Cerebellar cortex (tissue), 1 donor: ENCODE results near the gene GAS2L3.
A peak's percentile ranks its signal among the peaks of the same experiment; 100 is the strongest.
"Not testable (repeated sequence)": the region's sequence is repeated elsewhere in the genome, so short reads cannot be mapped to it uniquely, and the experiment has no call there.

Experiments used
- DNase-seq: peaks from one replicate; pipeline ENCODE4 v3.0.0-alpha.2; 2015; ENCODE audit warnings: low spot score

The GAS2L3 gene

DNA sequence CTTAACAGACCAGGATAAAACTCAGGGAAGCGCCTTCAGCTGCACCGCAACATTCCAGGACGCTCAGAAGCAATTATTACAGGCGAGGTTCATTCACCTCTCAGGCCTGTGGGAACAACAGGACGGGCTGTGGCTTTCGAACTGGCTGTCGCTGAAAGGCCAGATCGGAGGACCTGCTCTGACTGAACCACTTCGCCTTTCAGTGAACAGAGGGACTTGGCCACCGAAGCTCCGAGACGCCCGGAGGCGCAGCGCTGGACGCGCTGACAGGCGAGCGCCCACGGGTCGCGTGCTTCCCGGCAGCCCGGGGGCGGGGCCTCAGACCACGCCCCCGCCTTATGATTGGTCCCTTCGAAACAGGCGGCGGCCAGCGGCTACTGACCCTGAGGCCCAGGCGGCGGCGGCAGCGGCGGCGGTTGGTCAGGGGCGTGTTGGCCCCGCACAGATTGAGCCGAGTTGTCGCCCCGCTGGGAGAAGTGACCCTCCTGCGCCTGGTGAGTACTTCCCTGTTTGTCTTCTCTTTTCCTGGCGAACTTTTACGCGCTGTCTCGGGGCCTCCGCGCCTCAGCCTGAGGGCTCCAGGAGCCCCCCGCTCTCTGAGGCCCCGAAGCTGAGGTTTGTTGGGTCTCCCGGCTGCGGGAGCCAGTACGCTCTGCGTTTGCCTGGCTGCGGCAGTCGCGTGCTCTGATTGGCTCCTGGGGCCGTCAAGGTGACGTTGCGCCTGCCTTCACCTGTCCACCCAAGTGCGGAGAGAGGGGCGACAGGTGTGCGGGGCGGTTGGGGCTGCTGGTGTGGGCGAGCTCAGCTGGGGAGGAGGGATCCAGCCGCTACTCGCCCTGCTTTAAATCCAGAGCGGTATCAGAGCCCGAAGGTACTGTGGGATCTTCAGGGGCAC lies at the start of gene GAS2L3:
Gene GAS2L3 (plus strand): TSS at position 393 of the 895 bp plus-strand sequence. CDS start 21,221 bp downstream, outside the sequence.
- DNase-seq, result peak; percentile 73

DNA sequence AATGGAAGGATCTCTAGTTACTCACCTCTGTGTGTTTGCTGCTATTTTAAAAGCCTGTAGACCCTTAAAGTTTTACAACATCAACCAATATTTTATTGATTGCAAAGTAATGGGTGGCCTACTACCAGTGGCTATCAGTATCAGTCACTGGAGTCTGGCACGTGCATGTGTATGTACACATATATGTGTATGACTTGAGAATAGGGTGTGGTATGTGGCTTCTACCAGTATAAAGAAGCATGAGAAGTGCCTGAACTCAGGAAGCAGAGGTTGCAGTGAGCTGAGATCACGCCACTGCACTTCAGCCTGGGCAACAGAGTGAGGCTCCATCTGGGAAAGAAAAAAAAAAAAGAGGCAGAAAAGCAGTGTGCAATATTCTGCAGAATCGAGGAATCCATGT lies 45.5 kb upstream of the GAS2L3 start:
- DNase-seq, result no peak

DNA sequence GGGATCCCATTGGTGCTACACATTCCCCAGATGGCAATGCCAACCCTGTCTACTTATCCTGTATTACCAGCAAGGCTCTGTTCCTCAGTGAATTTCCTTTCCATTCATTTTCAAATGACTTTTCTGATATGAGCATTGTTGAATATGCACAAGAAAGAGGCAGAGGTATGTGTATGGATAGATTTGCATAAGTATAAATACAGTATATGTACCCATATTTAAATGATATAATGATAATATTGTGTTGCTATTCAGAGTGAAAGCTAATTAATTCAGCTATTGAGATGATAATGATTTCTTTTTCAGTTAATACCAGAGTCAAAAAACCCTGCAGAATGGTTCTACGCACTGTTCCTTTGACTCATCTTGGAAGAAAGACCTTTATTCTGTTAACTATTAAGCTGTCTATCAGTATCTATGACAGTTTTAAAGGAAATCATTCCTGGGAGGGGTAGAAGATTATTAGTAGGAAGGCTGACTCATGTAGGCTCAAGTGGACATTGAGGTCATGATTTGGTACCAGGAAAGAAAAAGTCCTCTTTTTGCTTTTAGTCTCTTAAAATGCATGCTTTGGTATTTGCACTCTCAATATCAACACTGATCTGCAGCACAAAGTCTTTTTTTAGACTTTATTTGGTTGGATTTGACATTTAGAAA lies 44.9 kb upstream of the GAS2L3 start:
- DNase-seq, result no peak

DNA sequence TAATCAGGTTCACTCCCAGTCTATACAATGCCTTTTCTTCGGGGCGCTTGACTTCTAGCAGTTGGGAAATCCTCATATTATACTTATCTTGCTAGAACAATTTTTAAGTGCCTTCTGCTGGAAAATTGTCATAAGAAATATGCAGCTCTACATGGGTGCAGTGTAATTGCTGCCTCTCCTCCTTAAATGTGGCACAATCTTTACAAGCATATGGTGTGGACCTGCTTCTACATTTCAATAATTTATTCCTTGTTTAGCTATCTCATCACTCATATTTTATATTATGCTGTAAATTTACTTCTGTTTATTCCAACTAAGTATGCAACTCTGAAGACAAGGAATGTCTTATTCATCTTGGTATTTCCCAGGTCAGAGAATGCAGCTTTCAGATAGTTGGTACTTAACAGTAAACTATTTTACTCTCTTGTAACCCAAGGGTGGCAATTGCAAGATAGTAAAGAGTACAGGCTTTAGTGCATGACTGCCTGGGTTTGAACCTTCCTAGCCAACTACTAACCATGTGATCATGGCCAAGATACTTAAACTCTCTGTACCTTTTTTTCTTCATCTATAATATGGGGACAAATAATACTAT lies 43.6 kb upstream of the GAS2L3 start:
- DNase-seq, result no peak

DNA sequence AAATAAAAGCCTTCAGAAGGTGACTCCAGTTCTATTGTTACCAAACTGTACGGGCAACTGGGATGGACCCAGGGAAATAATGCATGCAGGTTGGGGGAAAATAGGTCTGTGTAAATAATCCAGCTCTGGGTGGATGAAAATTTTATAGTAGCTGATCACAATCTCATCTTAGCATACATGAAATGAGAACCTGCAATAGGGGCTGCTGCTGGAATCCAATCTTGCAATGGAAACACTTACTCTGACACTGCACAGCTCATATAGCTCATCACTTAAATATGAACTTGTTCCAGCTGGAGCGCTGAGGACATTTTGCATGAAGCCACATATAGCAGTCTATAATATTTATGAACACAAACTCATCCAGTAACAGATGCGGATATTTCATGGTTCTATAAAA lies 40.1 kb upstream of the GAS2L3 start:
- DNase-seq, result no peak

DNA sequence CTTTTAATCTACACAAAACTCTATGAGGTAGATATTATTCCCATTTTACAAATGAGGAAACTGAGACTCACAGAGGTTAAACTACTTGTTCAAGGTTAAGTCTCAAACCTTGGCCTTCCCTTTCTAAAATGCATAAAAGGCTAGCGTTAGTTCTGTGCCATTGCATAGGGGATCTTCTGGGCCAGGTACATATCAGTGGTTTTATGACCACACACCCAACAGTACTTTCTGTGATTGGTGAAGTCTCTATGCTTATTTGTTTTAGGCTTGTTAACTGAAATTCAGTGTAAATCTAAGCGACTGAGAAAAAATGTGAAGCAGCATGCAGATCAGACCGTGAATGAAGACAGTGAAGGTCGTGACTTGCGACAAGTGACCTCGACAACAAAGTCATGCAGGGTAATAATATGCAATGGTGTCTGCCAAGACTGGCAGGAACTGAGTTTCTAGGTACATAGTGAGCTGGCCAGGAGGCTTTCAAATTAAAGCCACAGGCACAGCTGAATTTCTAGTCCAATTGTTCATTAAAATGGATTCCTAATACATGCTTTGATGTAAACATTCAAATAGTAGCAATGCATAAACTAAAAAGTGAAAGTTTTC lies 38.8 kb upstream of the GAS2L3 start:
- no peak for DNase-seq

DNA sequence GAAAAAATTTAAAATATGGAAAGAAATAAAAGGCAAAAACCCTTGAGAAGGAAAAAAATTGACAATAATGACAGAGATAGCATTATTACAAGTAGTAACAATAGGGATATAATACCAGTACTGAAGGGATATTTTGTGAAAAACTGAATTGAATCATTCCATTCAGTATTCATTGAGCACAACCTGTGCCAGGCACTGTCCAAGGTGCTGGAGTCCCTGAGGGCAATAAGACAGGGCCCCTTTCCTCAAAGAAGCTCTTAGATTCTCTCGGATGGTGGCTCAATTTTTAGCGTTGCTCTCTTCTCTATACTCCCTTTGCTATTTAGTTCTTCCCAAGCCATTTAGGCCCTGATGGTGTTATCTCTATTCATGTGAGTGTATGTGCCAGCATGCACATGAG lies 34.3 kb upstream of the GAS2L3 start:
- no peak for DNase-seq

DNA sequence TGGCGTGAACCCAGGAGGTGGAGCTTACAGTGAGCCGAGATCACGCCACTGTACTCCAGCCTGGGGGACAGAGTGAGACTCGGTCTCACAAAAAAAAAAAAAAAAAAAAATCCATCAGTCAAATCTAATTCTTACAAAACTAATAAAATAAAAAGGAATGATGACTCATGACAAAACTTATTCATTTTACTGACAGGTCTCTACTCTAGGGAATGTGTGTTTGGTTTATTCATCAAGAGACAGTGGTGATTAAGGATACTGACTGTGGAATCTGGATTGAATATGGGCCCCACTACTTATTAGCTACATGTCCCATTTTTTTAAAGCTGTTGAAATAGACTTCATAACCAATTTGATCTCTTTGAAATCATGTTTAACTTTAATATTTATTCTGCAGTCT lies 29.3 kb upstream of the GAS2L3 start:
- DNase-seq, result no peak

DNA sequence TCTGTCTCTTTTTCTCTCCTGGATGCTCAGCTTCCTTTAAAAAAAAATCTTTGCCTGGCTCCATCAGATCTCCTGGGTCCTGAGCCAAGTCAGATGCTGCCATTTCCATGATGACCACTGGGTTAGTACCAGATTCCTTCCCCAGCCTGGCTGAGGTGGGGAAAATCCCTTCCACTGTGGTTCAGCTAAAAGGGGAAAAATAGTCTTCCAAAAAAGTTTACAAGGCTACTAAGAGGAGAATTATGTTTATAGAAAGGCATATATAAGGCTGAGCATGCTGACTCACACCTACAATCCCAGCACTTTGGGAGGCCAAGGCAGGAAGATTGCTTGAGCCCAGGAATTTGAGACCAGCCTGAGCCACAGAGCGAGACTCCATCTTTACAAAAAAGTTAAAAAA lies 28.4 kb upstream of the GAS2L3 start:
- no peak for DNase-seq

DNA sequence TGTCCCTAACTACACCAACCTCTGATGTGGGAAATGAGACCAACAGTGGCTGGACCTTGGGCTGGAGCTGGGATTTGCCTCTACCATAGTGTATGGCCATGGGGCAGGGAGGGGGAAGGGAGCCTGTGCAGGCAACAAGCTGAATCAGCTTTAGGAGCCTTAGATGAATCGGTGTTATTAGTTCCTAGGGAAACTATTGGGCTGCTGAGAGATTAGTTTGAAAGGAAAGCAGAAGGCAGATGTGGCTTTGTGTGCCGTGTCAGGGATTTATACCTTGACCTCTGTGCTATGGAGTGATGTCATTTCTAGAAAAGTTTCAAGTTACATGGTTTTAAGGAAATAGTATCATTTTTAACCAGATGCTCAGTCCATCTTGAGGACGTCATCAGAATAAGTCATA lies 19.5 kb upstream of the GAS2L3 start:
- no peak for DNase-seq

DNA sequence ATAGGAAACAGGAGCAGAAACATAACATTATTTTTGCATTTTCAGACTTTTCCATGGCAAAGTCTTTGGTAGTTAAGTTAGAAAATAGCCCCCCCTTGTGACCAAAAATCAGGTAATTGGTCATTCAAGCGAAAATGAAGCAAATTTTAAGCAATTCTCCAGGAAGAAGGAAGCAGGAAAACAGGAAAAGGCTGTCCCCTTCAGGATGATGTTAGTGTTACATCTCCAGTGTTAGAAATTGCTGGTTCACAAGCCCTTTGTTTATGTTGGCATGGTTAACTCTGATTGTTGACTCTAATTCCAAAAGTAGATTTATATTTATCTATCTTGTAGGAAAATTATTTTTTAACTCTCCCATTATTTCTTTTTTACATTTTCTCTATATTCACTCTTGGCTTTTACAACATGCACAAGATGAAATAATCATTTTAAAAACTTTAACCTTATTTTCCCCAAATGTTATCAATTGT lies 18.8 kb upstream of the GAS2L3 start:
- peak; percentile 71 for DNase-seq

DNA sequence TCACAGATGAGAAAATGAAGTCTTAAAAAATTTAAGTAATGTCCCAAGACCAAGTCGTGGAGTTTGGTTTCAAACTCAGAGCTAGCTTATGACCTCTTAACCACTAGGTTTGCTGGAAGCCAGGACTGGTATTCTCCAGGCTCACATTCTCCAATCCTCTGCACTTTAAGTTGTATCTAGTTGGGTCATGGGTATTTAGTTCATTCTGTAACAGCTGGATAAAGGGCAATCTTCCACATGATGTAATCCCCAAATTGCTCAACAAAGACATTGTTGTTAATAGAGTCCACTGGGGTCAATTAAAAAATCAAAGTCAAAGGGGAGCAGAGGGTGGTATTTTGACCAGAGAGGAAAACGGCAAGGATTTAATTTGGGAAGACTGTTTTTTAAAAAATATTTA lies 17.8 kb upstream of the GAS2L3 start:
- DNase-seq, result no peak

DNA sequence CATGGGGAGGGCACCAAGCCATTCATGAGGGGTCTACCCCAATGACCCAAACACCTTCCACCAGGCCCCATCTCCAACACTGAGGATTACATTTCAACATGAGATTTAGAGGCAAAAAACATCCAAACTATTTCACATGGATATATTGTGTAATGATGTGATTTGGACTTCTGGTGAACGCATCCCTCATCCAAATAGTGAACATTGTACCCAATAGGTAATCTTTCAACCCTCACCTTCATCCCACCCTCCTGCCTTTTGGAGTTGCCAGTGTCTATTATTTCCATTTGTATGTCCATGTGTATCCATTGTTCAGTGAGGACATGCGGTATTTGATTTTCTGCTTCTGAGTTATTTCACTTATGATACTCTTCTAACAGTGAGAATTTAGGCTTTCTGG lies 16.1 kb upstream of the GAS2L3 start:
- DNase-seq, result no peak

DNA sequence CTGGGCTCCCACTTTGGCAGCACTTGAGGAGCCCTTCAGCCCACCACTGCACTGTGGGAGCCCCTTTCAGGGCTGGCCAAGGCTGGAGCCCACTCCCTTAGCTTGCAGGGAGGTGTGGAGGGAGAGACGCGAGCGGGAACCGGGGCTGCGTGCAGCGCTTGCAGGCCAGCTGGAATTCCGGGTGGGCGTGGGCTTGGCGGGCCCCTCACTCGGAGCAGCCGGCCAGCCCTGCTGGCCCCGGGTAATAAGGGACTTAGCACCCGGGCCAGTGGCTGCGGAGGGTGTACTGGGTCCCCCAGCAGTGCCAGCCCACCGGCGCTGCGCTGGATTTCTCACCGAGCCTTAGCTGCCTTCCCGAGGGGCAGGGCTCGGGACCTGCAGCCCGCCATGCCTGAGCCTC lies 14.2 kb upstream of the GAS2L3 start:
- DNase-seq, result not testable (repeated sequence)

DNA sequence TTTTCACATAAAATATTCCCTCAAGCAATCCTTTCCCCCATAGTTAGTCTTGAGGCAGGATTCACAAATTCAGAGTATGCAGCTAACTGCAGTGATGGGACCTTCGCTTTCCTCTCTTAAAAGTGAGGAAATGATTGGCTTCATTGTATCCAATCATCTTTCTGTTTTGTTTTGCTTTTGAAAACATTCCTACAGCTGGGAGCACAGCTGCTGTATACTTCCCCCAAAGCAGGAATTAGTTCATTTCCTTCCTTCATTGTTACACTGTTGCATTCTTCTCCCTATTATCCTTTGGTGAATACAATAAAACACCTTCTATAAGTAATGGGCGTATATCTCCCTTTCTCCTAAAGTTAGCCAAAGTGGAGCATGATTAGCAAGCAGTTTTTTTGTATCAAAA lies 9.4 kb upstream of the GAS2L3 start:
- no peak for DNase-seq

DNA sequence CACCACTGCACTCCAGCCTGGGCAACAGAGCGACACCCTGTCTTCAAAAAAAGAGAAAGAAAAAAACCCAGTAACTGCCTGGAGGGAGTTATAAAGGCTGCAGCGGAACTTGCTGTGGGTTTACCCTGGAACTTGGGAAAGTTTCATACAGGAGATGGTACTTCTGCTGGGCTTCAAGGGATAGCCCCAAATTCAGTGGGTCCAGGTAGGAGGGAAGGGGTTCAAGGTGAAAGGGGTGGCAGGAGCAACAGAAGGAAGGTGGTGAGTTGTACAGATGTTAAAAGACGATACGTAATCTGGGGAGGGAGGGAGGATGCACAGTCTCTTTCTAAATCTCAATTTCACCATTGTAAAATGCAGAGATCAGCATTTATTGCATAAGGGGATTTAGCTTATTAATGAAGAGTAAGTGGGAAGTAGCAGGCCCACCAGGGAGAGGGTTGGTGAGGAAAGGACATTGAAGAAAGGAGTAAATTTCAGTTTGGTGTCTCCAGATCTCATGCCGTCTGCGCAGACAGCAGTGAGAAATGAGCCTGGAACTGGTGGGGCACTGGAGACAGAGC lies 8.5 kb upstream of the GAS2L3 start:
- no peak for DNase-seq

DNA sequence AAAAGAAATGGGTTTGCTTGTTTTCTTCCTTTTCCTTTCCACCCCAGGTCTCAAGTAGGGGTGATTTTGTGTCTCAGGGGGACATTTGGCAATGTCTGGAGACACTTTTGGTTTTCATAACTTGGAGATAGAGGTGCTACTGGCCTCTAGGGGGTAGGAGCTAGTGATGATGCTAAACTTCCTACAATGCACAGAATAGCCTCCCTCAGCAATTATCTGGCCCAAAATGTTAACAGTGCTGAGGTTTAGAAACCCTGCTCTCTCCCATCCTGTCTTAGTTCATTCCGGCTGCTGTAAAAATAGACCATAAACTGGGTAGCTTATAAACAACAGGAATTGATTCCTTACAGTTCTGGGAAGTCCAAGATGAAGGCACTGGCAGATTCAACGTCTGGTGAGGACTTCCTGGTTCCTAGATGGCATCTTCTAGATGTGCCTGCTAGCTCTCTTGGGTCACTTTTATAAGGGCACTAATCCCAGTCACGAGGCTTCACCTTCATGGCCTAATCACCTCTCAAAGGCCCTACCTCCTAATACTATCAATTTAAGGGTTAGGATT lies 7.4 kb upstream of the GAS2L3 start:
- no peak for DNase-seq

DNA sequence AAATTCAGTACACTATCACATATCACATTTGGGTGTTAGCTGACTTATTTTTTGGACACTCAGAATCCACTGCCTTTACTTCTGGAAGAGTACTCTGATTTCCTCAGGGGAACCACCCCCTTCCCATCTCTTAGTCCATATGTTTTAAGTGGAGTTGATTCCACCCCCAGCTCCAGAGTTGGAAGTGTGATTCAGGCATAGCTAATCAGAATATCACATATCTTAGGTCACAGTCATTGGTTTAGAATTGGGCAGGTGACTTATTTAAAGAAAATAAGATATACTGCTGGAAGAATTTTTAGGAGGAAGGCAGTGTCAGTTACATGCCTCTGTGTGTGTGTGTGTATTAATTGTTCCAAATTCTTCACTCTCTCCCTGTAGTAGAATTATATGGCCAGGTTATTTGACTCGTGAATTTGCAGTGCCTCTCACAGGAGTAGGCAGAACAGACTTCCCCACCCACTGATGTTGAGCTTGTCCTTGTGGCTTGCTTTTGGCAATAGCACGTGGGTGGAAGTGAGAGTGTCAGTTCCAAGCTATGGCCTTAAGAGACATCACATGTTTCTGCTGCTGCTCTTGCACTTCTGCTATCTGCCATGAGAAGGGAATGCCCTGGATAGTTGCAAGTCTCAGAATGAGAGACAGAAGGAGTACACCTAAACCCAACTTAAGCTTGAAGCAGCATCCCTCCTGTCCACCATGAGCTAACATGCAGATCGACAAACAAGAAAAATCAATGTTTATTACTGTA lies 6.4 kb upstream of the GAS2L3 start:
- no peak for DNase-seq

DNA sequence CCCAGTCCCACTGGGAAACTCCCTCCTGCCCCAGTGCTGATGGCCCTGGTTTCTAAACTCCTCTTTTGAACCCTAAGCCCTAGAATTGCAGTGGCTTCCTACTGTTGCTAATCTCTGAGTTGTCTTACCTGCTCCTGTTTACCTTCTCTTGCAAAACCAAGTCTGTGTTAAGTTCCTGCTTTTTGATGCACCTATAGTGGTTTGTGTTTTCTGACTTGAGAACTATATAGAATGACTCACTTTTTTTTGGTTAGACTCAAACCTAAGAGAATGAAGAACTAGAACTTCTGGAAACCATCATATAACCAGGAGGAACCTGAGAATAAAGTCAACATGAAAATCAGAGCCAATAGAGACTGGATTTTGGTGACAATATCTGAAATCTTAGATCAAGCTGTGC lies 5.5 kb upstream of the GAS2L3 start:
- no peak for DNase-seq

DNA sequence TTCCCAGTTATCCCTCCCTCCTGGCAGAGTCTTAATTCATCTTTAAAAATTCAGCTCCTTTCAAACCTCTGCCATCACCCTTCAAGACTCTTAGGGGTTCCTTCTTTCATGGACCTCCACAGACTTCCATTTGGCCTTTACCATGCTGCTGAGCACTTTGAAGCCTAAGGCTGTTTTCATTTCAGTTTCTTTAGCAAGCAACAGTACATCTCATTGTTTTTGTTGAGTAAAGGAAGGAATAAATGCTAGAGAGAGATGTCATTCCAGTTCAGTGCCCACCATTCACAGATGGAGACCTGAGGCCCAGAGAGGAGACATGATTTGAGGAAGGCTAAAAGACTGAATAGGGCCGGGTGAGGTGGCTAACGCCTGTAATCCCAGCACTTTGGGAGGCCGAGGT lies 1.3 kb upstream of the GAS2L3 start:
- DNase-seq, result no peak
